Measurements from ENCODE around the gene SLC25A13. TPM values are rescaled to one million over a fixed set of nuclear protein-coding genes. Genes with fewer than 3 reads are reported as not detected.

SLC25A13 gene
- total RNA-seq, 1 experiment from 2014 or later: 52.5 TPM

GRCh38 chr7:96177353-96177752 is 144.5 kb downstream of the SLC25A13 start:
- no TSS peak for BruUV-seq (replicated peaks)
- H3K9me2 ChIP-seq (ENCODE audit: insufficient read depth): no peaks in the 10 kb centered on the region
- H2AFZ ChIP-seq: no peak overlapping the region
- H3K79me2 ChIP-seq (ENCODE audit: low read depth): no peaks in the 10 kb centered on the region
- 0 out of 2 replicates have a peak, but pooled peaks cover 6% of the 10 kb centered on the region for H3K36me3 ChIP-seq (ENCODE audit: low read depth)
- H3K4me2 ChIP-seq: no peak overlapping the region
- TF ChIP-seq EZH2 (IDR thresholded peaks at IDR 0.05; ENCODE audit: low read depth) (no peak), CTCF (conservative IDR thresholded peaks at IDR 0.05) (no peak)
- intact Hi-C loops (cut with micrococcal nuclease; ENCODE audit: unreplicated experiment): no loop called here
- CTCF ChIA-PET: no interaction called here
- no peaks in the 10 kb centered on the region for H4K20me1 ChIP-seq (ENCODE audit: insufficient read depth)
- POLR2A ChIA-PET (ENCODE audit: unreplicated experiment): no interaction called here
- no peak overlapping the region for H3K4me3 ChIP-seq
- H3F3A ChIP-seq (ENCODE audit: insufficient read depth, low read depth): no peaks in the 10 kb centered on the region
- no peaks in the 10 kb centered on the region for H3K9me3 ChIP-seq (ENCODE audit: insufficient read depth, low read depth)
- H3K4me1 ChIP-seq (replicated peaks; ENCODE audit: insufficient read depth): peaks cover 10% of the 10 kb centered on the region
- no peak for DNase-seq
- H3K27ac ChIP-seq: no peak overlapping the region
- no peaks in the 10 kb centered on the region for H3K27me3 ChIP-seq (ENCODE audit: insufficient read depth, low read depth)

DNA sequence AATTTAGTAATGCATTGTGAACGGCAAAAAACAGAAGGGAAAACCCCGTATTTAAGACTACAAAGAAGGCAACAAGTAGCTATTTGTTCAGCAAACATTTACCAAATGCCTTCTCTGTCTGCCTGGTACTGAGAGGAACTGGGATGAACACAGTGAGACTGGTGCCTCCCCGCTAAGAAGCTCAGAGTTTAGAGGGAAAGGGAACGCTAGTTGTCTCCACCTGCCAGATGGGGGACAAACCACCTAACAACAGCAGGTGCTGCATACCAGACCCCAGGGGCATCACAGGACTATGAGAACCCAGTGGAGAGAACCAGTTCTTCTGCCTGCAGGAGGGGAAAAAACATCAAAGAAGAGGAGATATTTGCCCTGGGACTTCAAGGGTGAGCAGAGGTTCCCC is 147.1 kb downstream of the SLC25A13 start:
- BruUV-seq (replicated peaks): no TSS peak
- CTCF ChIA-PET: no interaction called here
- H4K20me1 ChIP-seq (ENCODE audit: insufficient read depth): no peaks in the 10 kb centered on the region
- no peak for DNase-seq
- H3K27me3 ChIP-seq (ENCODE audit: insufficient read depth, low read depth): no peaks in the 10 kb centered on the region
- H3K9me3 ChIP-seq (ENCODE audit: insufficient read depth, low read depth): no peaks in the 10 kb centered on the region
- no peak overlapping the region for H2AFZ ChIP-seq
- POLR2A ChIA-PET (ENCODE audit: unreplicated experiment): no interaction called here
- H3K79me2 ChIP-seq (ENCODE audit: low read depth): no peaks in the 10 kb centered on the region
- intact Hi-C loops (cut with micrococcal nuclease; ENCODE audit: unreplicated experiment): no loop called here
- H3K27ac ChIP-seq: no peak overlapping the region
- peaks cover 10% of the 10 kb centered on the region for H3K4me1 ChIP-seq (replicated peaks; ENCODE audit: insufficient read depth)
- H3K36me3 ChIP-seq (ENCODE audit: low read depth): peaks cover 15% of the 10 kb centered on the region
- no peak overlapping the region for H3K4me2 ChIP-seq
- H3K4me3 ChIP-seq: no peak overlapping the region
- no peak for TF ChIP-seq EZH2 (IDR thresholded peaks at IDR 0.05; ENCODE audit: low read depth)
- TF ChIP-seq CTCF (conservative IDR thresholded peaks at IDR 0.05): no peak
- no peaks in the 10 kb centered on the region for H3K9me2 ChIP-seq (ENCODE audit: insufficient read depth)
- H3F3A ChIP-seq (ENCODE audit: insufficient read depth, low read depth): no peaks in the 10 kb centered on the region

GRCh38 chr7:96173781-96174180 is 148.1 kb downstream of the SLC25A13 start:
- POLR2A ChIA-PET (ENCODE audit: unreplicated experiment): no interaction called here
- DNase-seq: no peak
- H3K36me3 ChIP-seq (ENCODE audit: low read depth): peaks cover 14% of the 10 kb centered on the region
- no peaks in the 10 kb centered on the region for H3K9me2 ChIP-seq (ENCODE audit: insufficient read depth)
- H4K20me1 ChIP-seq (ENCODE audit: insufficient read depth): no peaks in the 10 kb centered on the region
- H3K9me3 ChIP-seq (ENCODE audit: insufficient read depth, low read depth): no peaks in the 10 kb centered on the region
- H3K4me1 ChIP-seq (replicated peaks; ENCODE audit: insufficient read depth): peaks cover 2% of the 10 kb centered on the region
- no peaks in the 10 kb centered on the region for H3K27me3 ChIP-seq (ENCODE audit: insufficient read depth, low read depth)
- H3K27ac ChIP-seq: no peak overlapping the region
- H2AFZ ChIP-seq: no peak overlapping the region
- intact Hi-C loops (cut with micrococcal nuclease; ENCODE audit: unreplicated experiment): no loop called here
- no TSS peak for BruUV-seq (replicated peaks)
- H3K4me3 ChIP-seq: no peak overlapping the region
- CTCF ChIA-PET: no interaction called here
- TF ChIP-seq EZH2 (IDR thresholded peaks at IDR 0.05; ENCODE audit: low read depth) (no peak), CTCF (conservative IDR thresholded peaks at IDR 0.05) (no peak)
- H3K79me2 ChIP-seq (ENCODE audit: low read depth): no peaks in the 10 kb centered on the region
- no peaks in the 10 kb centered on the region for H3F3A ChIP-seq (ENCODE audit: insufficient read depth, low read depth)
- no peak overlapping the region for H3K4me2 ChIP-seq

Data from PC-9 (cell line).